Testis (tissue), 3 donors: ENCODE measurements around the gene SLC10A2. TPM values are rescaled to one million over a fixed set of nuclear protein-coding genes. Genes with fewer than 3 reads are reported as not detected.

Source experiments
- DNase-seq: peaks from one replicate; pipeline ENCODE4 v3.0.0-alpha.2; 2019
- H3K27ac ChIP-seq, 2 donors: fragments of 200-600 bp; sonication (generic); one replicate each; pipeline ENCODE4 v1.5.1; 2019
- H3K27me3 ChIP-seq: fragments of 200-600 bp; sonication (generic); one replicate; pipeline ENCODE4 v1.5.1; 2019
- H3K36me3 ChIP-seq: fragments of 200-600 bp; sonication (generic); one replicate; pipeline ENCODE4 v1.5.1; 2017; ENCODE audit warnings: low read depth; ENCODE audit errors: missing control alignments
- H3K4me1 ChIP-seq: fragments of 200-600 bp; sonication (generic); one replicate; pipeline ENCODE4 v1.5.1; 2019
- H3K4me3 ChIP-seq, 2 donors: fragments of 200-600 bp; sonication (generic); one replicate each; pipeline ENCODE4 v1.5.1; 2017 to 2019
- H3K9me3 ChIP-seq: fragments of 200-600 bp; sonication (generic); one replicate; pipeline ENCODE4 v1.5.1; 2017
- CTCF ChIP-seq, 3 experiments: fragments of 450-650 bp in 2 of 3; fragments of 200-600 bp in 1 of 3; sonication (generic) in 1 of 3; IDR thresholded peaks; one replicate each; pipeline ENCODE4 v1.5.1; 2016 to 2019; ENCODE audit warnings: antibody characterized with exemption in 3 of 3, mild to moderate bottlenecking in 2 of 3, moderate library complexity in 1 of 3
- POLR2A ChIP-seq: fragments of 450-650 bp; IDR thresholded peaks from one replicate; pipeline ENCODE4 v1.6.1; 2017; ENCODE audit warnings: antibody characterized with exemption, mild to moderate bottlenecking, moderate library complexity
- whole genome bisulfite sequencing, 2 donors: methylation state at CpG; one replicate each; pipeline ENCODE4 v1.1.5; 2018; 5-methylcytosine and 5-hydroxymethylcytosine counted together
- intact Hi-C: fragments of 100-400 bp; cut with DNase I; formaldehyde crosslinking; loops from one replicate; pipeline ENCODE4 v1.15.1; 2023; ENCODE audit warnings: low total_unique reads
- polyA plus RNA-seq: library from polyadenylated mRNA; stranded (reverse); fragments of 350-450 nt; fragmentation: Illumina TruSeq; extraction: RNeasy Lipid Tissue Mini Kit (QIAGEN cat#74804); gene quantifications from one replicate; pipeline ENCODE4 v1.2.3, GENCODE V29; 2014; ENCODE audit warnings: low read depth, low replicate concordance; ENCODE audit not compliant: insufficient read depth
- total RNA-seq, 2 donors: library from RNA; depleted of rRNA; stranded (reverse); fragments of >200 nt; gene quantifications; one replicate each; pipeline ENCODE4 v1.2.3, GENCODE V29; 2016

Gene SLC10A2
- total and polyA plus RNA-seq, 3 donors from 2014 or later: not detected

DNA sequence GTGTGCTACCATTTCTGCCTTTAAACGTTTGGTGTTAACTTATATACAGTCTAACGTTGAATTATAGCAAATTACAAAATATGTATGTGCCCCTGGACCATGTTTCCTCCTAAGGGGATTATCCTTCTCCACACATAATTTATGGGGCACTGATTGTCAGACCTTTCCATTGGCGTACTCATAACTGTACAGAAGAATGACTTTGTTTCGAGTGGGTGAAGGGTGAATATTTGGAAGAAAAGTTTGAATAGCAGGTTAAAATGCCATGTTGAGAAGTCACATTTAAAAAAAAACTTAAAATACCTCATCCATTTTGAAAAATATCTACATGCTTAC lies 58.8 kb downstream of the SLC10A2 start:
- Histone ChIP-seq H3K4me1 (no peaks in the 10 kb centered on the region), H3K9me3 (no peaks in the 10 kb centered on the region), H3K36me3 (no peaks in the 10 kb centered on the region), H3K27me3 (no peaks in the 10 kb centered on the region), H3K4me3 (no peak overlapping the region), H3K27ac (no peak overlapping the region)
- intact Hi-C loops: no loop called here
- WGBS, 2 donors: 84 to 89% methylated on average over 4 of the region's 4 CpGs
- no peak for DNase-seq
- no peak for TF ChIP-seq POLR2A

DNA sequence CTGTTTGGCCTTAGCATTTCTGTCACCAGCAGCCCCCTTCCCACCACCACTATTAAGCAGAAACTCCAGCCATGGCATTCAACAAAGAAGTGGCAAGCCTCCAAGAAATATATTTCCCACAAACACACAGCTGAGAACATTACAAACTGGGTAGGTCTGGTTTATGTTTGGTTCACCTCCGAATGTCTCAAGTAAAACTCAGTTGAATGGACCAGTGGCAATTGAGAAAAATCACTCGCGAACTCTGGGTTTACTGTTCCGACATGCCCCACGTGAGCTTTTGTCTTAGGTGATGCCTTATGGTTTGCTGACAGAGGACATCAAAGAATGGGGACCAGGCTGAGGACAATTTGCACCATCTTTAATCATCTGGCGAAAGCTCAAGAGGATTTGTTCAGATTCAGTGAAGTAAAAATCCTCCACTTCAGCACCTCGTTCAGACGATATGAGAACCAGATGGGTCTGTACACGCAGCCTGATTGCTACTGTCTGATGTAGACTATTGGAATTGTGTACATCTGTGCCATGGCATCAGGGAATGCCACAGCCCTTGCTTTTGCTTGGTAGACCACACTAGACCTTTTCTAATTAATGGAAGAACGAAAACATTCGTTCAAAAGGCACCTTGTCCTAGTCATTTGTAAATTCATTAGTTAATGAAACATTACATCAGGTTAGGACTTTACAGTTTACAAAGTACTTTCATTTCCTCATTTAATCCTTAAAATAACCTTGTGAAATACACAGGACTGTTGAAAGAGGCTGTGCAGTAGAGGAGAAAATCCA lies 59.4 kb downstream of the SLC10A2 start:
- Histone ChIP-seq H3K4me1 (no peaks in the 10 kb centered on the region), H3K4me3 (no peak overlapping the region), H3K9me3 (no peaks in the 10 kb centered on the region), H3K27ac (no peak overlapping the region), H3K36me3 (no peaks in the 10 kb centered on the region), H3K27me3 (no peaks in the 10 kb centered on the region)
- WGBS, 2 donors: 71 to 82% methylated on average over 11 of the region's 11 CpGs
- TF ChIP-seq POLR2A (no peak), CTCF (IDR thresholded peaks at IDR 0.05) (no peak)
- intact Hi-C loops: no loop called here
- no peak for DNase-seq

GRCh38 chr13:103004661-103005345 lies 61.4 kb downstream of the SLC10A2 start:
- Histone ChIP-seq H3K4me1 (no peaks in the 10 kb centered on the region), H3K4me3 (no peak overlapping the region), H3K27me3 (no peaks in the 10 kb centered on the region), H3K9me3 (no peaks in the 10 kb centered on the region), H3K27ac (no peak overlapping the region), H3K36me3 (no peaks in the 10 kb centered on the region)
- WGBS, 2 donors: 59 to 77% methylated on average over 4 of the region's 4 CpGs
- TF ChIP-seq CTCF (IDR thresholded peaks at IDR 0.05) (no peak), POLR2A (no peak)
- DNase-seq: no peak
- intact Hi-C loops: no loop called here

GRCh38 chr13:103003631-103004030 lies 62.6 kb downstream of the SLC10A2 start:
- WGBS, 2 donors: 31 to 69% methylated on average over 1 of the region's 1 CpG
- intact Hi-C loops: no loop called here
- no peak overlapping the region for H3K27ac ChIP-seq

More at GRCh38 chr13:103003631-103004030, 62.6 kb downstream of the SLC10A2 start:
- no peak for TF ChIP-seq CTCF (IDR thresholded peaks at IDR 0.05)
- no peak for TF ChIP-seq POLR2A
- DNase-seq: no peak
- H3K4me3 ChIP-seq: no peak overlapping the region
- H3K9me3 ChIP-seq: no peaks in the 10 kb centered on the region
- no peaks in the 10 kb centered on the region for H3K27me3 ChIP-seq
- no peaks in the 10 kb centered on the region for H3K4me1 ChIP-seq
- no peaks in the 10 kb centered on the region for H3K36me3 ChIP-seq
